ENCODE data around the gene C3orf52. TPM values are rescaled to one million over a fixed set of nuclear protein-coding genes. Genes with fewer than 3 reads are reported as not detected.
A peak's percentile ranks its signal among the peaks of the same experiment; 100 is the strongest.

The C3orf52 gene
- total RNA-seq, 1 experiment from 2014 or later: 14.3 TPM

GRCh38 chr3:112090887-112091586, 4.8 kb downstream of the C3orf52 start:
- H3K4me3 Mint-ChIP-seq: no peak overlapping the region
- TF ChIP-seq ETV6 (CRISPR knock-in tag; IDR thresholded peaks at IDR 0.05) (no peak), AFF4 (CRISPR knock-in tag; IDR thresholded peaks at IDR 0.05; ENCODE audit: borderline replicate concordance) (no peak), FOXK1 (CRISPR knock-in tag; IDR thresholded peaks at IDR 0.05) (no peak), ZNF425 (CRISPR knock-in tag; conservative IDR thresholded peaks at IDR 0.05) (no peak), USF2 (CRISPR knock-in tag; IDR thresholded peaks at IDR 0.05) (no peak), ZNF281 (CRISPR knock-in tag; IDR thresholded peaks at IDR 0.05) (no peak), NR1H2 (CRISPR knock-in tag; IDR thresholded peaks at IDR 0.05) (no peak), RELA (CRISPR knock-in tag; IDR thresholded peaks at IDR 0.05; ENCODE audit: borderline replicate concordance) (no peak), STAT6 (CRISPR knock-in tag; conservative IDR thresholded peaks at IDR 0.05; ENCODE audit: low read depth) (no peak), GABPB1 (CRISPR knock-in tag; IDR thresholded peaks at IDR 0.05) (no peak), ZBTB21 (CRISPR knock-in tag; IDR thresholded peaks at IDR 0.05; ENCODE audit: borderline replicate concordance) (no peak), HMGA2 (CRISPR knock-in tag; IDR thresholded peaks at IDR 0.05) (no peak), ZNF263 (CRISPR knock-in tag; IDR thresholded peaks at IDR 0.05; ENCODE audit: low read depth) (no peak), ZNF671 (CRISPR knock-in tag; IDR thresholded peaks at IDR 0.05) (no peak), ERG (CRISPR knock-in tag; IDR thresholded peaks at IDR 0.05) (no peak), FOXJ3 (CRISPR knock-in tag; IDR thresholded peaks at IDR 0.05; ENCODE audit: borderline replicate concordance) (no peak), SMAD4 (CRISPR knock-in tag; IDR thresholded peaks at IDR 0.05) (no peak), RORB (CRISPR knock-in tag; IDR thresholded peaks at IDR 0.05) (no peak), TEAD4 (CRISPR knock-in tag; IDR thresholded peaks at IDR 0.05) (no peak), IRF2 (CRISPR knock-in tag; IDR thresholded peaks at IDR 0.05; ENCODE audit: borderline replicate concordance, low read depth) (no peak)
- ATAC-seq (no peak), DNase-seq (ENCODE audit: low spot score) (no peak)
- H3K9me3 Mint-ChIP-seq: no peaks in the 10 kb centered on the region
- ChIA-PET POLR2A (no interaction called here), CTCF (interaction anchor here (0.6 to 2.3 kb wide), 4 partner anchors 20 to 263 kb away, joined by 4 to 12 read pairs (median 6); no protein-coding TSS in a partner anchor)
- peak overlapping the region; percentile 31; the same call in 1 of the 2 replicates for H3K27ac Mint-ChIP-seq
- 0 out of 2 replicates have a peak, but pooled peaks cover under 1% of the 10 kb centered on the region for H3K27me3 Mint-ChIP-seq (ENCODE audit: low read depth)
- no peaks in the 10 kb centered on the region for H3K36me3 Mint-ChIP-seq
- peaks cover 63% of the 10 kb centered on the region for H3K4me1 Mint-ChIP-seq

All from WTC11 (cell line).